ENCODE data around the gene TAGLN2.

Gene TAGLN2

GRCh38 chr1:159924791-159925718 lies at the start of gene TAGLN2:
Gene TAGLN2, minus strand, starts transcription at chr1:159925507. Its CDS starts 4,998 bp downstream, at chr1:159920509.
- peak; percentile 71 for DNase-seq

- no peak for DNase-seq
These were observed 49.2 kb upstream of the TAGLN2 start for GRCh38 chr1:159974350-159974965.

- no peak for DNase-seq
These were observed 48.1 kb upstream of the TAGLN2 start for GRCh38 chr1:159973350-159973940.

DNA sequence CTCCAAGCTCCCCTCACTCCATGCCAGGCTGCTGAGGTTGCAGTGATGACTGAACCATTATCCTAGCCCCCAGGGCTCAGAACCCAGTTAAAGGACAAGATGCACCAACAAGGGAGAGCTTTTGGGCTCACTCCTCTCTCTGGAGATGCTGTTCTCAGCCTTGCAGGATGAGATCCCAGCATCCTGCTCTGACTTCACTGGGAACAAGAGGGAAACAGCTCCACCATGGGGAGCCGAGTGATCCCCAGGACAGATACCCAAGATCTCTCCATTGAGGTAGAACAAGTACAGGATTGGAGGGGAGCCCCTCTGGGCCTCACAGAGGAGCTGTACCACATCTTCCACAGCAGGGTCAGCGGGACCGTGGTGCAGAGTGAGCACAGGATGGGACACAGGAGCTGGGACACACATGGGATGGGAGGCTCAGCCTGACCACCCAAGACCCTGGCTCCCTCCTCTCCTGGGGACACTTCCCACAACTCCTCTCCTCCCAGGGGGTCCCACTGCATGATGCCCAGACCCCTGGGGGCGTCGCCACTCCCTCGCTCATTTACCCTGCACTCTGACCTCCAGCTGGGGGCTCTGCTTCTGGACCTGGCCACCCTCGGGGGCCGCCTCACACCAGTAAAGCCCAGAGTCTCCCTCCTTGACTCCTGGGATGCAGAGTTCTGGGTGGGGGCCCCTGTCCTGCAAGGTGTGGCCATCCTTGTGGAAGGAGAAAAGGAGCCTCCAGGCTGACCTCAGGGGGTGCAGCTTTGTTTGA lies 47.3 kb upstream of the TAGLN2 start:
- DNase-seq = no peak

DNA sequence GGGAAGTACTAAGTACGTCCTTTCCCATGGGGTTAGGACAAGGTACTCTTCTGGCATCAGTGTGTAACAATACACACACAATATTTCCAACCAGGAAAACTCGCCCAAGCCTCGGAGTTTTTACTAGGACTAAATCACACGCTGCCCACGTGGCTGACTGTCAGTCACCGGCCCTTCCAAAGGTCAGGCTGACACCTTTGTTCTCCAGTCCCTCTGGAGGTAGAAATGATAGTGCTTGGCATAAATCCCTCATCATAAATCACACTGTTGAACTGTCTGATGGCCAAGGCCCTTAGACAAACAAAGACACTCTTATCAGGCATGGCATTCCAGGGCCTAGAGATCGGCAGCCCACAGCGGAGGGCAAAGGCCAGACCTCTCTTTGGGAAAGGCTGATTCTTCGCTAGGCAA lies 45.6 kb upstream of the TAGLN2 start:
- no peak for DNase-seq

- DNase-seq = no peak
These were observed 43.6 kb upstream of the TAGLN2 start for GRCh38 chr1:159968901-159969300.

GRCh38 chr1:159965263-159965662 lies 40.0 kb upstream of the TAGLN2 start:
- DNase-seq = no peak

- no peak for DNase-seq
These were observed 38.8 kb upstream of the TAGLN2 start for GRCh38 chr1:159964144-159964543.

DNA sequence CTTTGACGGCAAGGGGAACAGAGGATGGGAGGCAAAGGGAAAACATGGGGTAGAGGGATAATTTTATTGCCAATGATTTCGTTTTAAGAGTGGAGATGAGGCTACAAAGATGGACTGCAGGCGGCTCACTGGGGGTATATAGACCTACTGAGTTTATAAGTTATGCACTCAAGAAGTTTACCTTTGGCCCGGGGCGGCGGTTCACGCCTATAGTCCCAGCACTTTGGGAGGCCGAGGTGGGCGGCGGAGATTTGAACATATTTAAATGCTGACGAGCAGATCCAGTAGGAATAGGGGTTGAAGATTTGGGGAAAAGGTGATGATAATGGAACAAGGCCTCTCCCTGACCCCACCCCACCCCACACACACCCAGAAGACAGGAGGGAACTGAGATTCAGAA lies 36.9 kb upstream of the TAGLN2 start:
- no peak for DNase-seq

DNA sequence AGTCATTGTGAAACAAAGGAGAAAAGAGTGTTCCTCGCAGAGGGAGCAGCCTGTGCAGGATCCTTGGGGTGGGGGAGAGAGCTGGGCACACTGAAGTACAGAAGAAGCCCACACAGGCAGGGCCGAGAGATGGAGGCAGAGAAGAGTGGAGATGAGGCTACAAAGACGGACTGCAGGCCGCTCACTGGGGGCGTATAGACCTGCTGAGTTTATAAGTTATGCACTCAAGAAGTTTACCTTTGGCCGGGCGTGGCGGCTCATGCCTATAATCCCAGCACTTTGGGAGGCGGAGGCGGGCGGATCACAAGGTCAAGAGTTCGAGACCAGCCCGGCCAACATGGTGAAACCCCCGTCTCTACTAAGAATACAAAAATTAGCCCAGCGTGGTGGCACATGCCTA lies 36.3 kb upstream of the TAGLN2 start:
- DNase-seq = no peak

- DNase-seq = no peak
These were observed 35.5 kb upstream of the TAGLN2 start for GRCh38 chr1:159960721-159961381.

DNA sequence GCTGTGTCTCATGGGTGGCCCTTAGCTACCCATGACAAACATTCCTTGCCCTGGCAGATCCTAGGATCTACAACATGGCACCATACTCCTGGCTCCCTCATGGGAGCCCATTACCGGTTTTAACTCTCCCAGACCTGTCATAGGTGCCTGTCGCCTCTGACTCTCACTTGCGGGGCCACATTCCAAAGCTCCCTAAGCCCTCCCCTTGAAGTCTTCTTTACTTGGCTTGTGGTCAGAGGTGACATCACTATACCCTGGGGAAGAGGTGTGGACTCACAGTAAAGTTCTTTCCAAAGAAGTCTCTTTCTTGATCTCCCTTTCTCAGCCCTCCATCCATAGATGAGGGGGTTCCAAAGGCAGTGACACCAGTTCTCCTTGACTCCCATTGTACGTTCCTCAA lies 34.1 kb upstream of the TAGLN2 start:
- DNase-seq = no peak

DNA sequence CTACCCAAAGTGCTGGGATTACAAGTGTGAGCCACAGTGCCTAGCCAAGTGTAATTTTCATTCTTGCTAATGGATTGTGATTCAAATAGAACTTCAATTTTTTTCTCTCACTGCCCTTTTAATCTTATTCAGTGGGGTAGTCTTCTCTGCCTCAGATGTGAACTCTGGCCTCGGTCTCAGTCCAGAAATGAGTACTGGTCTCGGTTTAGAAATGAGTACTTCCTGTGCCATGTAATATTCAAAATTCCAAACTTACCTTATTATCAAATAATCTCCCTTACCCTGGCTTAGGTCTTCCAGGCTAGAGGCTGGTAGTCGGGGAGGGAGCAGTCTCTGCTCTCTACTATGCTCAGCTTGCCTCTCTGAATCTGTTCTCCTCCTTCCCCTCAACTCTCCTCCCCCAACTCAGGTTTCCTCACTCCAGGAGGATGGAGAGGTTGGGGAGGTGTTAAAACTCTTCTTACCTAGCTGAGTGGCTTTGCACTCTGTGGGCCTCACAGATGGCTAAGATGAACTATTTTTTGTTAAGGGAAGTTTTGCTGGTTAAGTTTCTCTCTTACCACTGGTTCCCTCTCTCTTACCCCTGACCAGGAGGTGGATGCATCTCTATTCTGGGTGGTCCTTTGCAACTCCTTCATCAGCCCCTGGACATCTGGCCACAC lies 33.5 kb upstream of the TAGLN2 start:
- DNase-seq = no peak

GRCh38 chr1:159957824-159958268 lies 32.5 kb upstream of the TAGLN2 start:
- no peak for DNase-seq

DNA sequence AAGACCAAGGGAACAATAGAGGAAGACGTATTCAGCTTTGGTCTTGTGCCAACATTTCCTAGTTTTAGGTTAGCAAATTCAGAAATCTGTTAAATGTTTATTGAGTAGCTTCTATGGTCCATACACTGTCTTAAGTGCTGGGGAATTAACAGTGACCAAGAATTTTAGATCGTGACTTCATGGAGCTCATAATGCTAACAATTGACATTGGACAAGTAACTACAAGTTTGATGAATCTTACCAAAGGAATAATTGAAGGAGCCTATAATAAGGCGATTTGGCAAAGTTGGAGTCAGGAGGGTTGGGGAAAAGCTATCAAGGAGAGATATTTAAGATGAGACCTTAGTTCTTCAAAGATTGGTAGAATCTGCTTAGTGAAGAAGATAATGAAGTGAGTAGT lies 30.1 kb upstream of the TAGLN2 start:
- DNase-seq = no peak

DNA sequence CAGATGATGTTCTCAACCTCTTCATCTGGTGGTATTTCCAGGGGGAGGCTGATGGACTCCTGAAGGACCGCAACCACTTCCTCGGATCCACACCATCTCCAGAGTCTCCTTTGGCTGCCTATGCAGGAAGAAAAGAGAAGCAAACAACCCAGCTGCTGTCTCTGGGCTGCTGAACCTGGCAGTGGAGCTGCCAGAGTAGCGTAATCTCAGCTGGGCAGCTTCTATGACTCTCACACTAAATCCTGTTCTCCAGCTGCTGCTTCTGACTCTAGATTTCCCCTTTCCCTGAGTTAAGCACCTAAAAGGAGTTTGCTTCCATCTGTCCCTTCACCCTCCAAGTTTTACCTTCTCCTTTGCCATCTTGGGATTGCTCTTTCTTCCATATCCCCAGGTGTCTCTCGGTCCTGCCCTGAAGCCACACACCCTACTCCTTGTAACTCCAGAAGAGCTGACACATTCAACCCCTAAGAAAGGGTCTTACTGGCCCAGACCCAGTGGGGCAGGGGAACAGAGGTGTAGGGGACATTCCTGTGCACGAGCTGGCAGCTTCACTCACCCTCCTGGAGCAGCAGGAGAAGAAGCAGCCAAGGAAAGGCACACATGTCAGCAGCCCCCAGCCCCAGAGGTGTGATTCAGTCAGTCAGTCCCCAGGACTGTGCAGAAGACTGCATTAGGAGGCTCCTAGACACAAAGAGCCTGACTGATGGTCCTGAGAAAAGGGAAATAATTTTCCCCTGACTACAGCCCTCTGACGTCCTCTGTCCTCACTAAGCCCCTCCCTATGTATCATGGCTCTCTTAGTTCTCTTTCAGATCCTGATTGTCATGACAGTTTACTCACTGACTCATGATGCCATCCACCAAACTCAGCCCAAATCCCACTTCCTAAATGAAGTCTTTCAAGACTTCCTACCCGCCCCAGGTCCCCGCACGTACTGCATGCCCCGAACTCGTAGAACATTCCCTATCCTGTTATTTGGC lies 28.5 kb upstream of the TAGLN2 start, which contains the start of gene SLAMF9:
TSS of gene SLAMF9 (minus strand) at position 702 of the 980 bp plus-strand sequence. CDS start at position 602, 100 bp downstream.
- DNase-seq = no peak

DNA sequence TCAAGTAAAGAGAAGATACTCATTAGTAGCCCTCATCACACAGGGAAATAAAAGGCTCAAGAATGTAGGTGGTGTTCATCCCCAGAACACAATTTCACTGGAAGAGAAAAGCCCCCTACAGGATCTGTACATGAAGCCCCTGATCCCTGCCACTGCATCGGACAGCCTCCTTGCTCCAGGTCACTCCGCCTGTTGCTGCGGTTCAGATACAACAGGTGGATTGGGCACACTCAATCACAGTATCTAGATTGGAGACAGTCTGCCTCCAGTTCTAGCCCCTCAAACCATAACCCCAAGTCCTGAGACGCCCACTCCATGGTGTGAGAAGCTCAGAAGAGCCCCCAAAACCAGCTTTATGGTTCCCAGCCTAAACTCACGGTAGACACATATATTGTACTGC lies 27.6 kb upstream of the TAGLN2 start:
- DNase-seq = no peak

DNA sequence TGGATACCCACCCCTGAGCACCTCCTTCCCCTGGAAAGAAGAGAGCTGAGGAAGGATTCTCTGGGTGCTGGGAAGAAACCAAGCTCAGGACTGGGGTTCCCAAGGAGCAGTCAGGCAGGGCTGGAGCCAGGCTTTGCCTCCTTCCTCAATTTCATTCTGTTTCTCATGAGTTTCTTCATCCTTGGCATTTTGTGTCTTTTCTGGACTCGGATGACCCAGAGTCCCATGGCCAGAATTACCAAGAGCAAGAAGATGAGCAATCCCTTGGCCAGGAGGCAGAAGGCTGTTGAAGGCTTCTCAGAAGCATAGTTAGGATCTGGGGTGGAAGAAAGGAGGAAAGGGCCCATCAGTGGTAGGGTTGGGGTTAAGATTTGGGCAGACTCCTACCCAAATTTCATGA lies 26.2 kb upstream of the TAGLN2 start:
- DNase-seq = no peak

GRCh38 chr1:159951016-159951415 lies 25.7 kb upstream of the TAGLN2 start:
- DNase-seq = no peak

GRCh38 chr1:159949981-159950381 lies 24.7 kb upstream of the TAGLN2 start:
- DNase-seq = no peak

Measured in midbrain (tissue), 1 donor.